Endothelial cell of umbilical vein (primary cell): Measurements from ENCODE around the gene CTH. TPM values are rescaled to one million over a fixed set of nuclear protein-coding genes. Genes with fewer than 3 reads are reported as not detected.
"Not testable (repeated sequence)": the region's sequence is repeated elsewhere in the genome, so short reads cannot be mapped to it uniquely, and the experiment has no call there.

Experiments
- BruUV-seq: library from RNA; stranded (reverse); fragments of 400-500 nt; replicated peaks from 2 replicates; lab custom pipeline; 2021; lab: Mats Ljungman, UMichigan
- CTCF ChIA-PET: fragments of 300-600, 350-600 bp; sonication (Branson Sonifier 250); formaldehyde crosslinking; loops from one replicate; lab custom pipeline; 2021; ENCODE audit warnings: antibody characterized with exemption, inconsistent platforms; lab: Charles Lee
- POLR2A ChIA-PET: fragments of 300-600, 350-600 bp; sonication (Branson Sonifier 250); formaldehyde crosslinking; loops from one replicate; lab custom pipeline; 2021; ENCODE audit warnings: antibody characterized with exemption, inconsistent platforms; lab: Charles Lee
- DNase-seq: peaks from one replicate; pipeline ENCODE4 v3.0.0-alpha.2; 2011; ENCODE audit warnings: low read depth, low spot score
- FAIRE-seq: peaks from 2 replicates; lab custom pipeline; 2011; peaks lifted over from hg19 to GRCh38; lab: Jason Lieb, UNC
- H2AFZ ChIP-seq: 2 replicates; pipeline ENCODE4 v1.6.0; 2012; ENCODE audit warnings: low read depth, low read length, control low read depth, inconsistent platforms
- H3K27ac ChIP-seq: 2 replicates; pipeline ENCODE4 v1.5.1; 2011; ENCODE audit warnings: low read depth, mild to moderate bottlenecking, control low read depth, low read length, moderate library complexity; ENCODE audit not compliant: insufficient read depth
- H3K27me3 ChIP-seq, 2 experiments: 2 replicates each; pipeline versions ENCODE4 v1.6.0 to v1.6.1; 2011; ENCODE audit warnings: low read length in 2 of 2, mixed read lengths in 1 of 2; ENCODE audit not compliant: control insufficient read depth in 2 of 2, insufficient read depth in 2 of 2
- H3K36me3 ChIP-seq, 2 experiments: 2 replicates in 1 of 2; 3 replicates in 1 of 2; pipeline ENCODE4 v1.5.1; 2011; ENCODE audit warnings: low read length in 2 of 2, mild to moderate bottlenecking in 1 of 2, moderate library complexity in 1 of 2; ENCODE audit not compliant: control insufficient read depth in 2 of 2, insufficient read depth in 2 of 2; ENCODE audit errors: extremely low read depth in 1 of 2
- H3K4me1 ChIP-seq: 3 replicates; pipeline ENCODE4 v1.5.1; 2011; ENCODE audit warnings: mild to moderate bottlenecking, low read length; ENCODE audit not compliant: control insufficient read depth, insufficient read depth; ENCODE audit errors: extremely low read depth
- H3K4me2 ChIP-seq: 2 replicates; pipeline ENCODE4 v1.6.1; 2011; ENCODE audit warnings: low read length, control low read depth, mixed read lengths; ENCODE audit not compliant: insufficient read depth
- H3K4me3 ChIP-seq, 3 experiments: fragments of 200-600 bp in 1 of 3; sonication (generic), shearing (Covaris generic) in 1 of 3; replicated peaks in 1 of 3; 2 replicates each; pipeline ENCODE4 v1.5.1; 2011 to 2016; ENCODE audit warnings: control low read depth in 3 of 3, low read length in 3 of 3, mild to moderate bottlenecking in 2 of 3, inconsistent platforms in 1 of 3, low read depth in 1 of 3, moderate library complexity in 1 of 3; ENCODE audit not compliant: insufficient read depth in 1 of 3
- H3K79me2 ChIP-seq: 2 replicates; pipeline ENCODE4 v1.6.0; 2012; ENCODE audit warnings: low read length, inconsistent platforms; ENCODE audit not compliant: control insufficient read depth, insufficient read depth
- H3K9ac ChIP-seq: replicated peaks from 2 replicates; pipeline ENCODE3; 2011; ENCODE audit warnings: low read length, control low read depth; ENCODE audit not compliant: insufficient read depth; ENCODE audit errors: extremely low read depth
- H3K9me1 ChIP-seq: replicated peaks from 3 replicates; pipeline ENCODE4 v1.6.0; 2011; ENCODE audit warnings: mild to moderate bottlenecking, low read length; ENCODE audit not compliant: control insufficient read depth, insufficient read depth; ENCODE audit errors: extremely low read depth
- H3K9me3 ChIP-seq: replicated peaks from 2 replicates; pipeline ENCODE4 v1.5.1; 2012; ENCODE audit warnings: low read length, inconsistent platforms; ENCODE audit not compliant: control insufficient read depth, insufficient read depth
- H4K20me1 ChIP-seq: replicated peaks from 2 replicates; pipeline ENCODE3; 2011; ENCODE audit warnings: mild to moderate bottlenecking, low read length; ENCODE audit not compliant: control insufficient read depth, insufficient read depth; ENCODE audit errors: extremely low read depth
- FOS ChIP-seq: IDR thresholded peaks from 2 replicates; pipeline ENCODE4 v1.6.1; 2011; ENCODE audit warnings: mild to moderate bottlenecking, low read length, moderate library complexity, borderline replicate concordance; ENCODE audit not compliant: insufficient read depth
- dilution Hi-C: fragments of 300-500 bp; cut with MboI; formaldehyde crosslinking; loops from one replicate; pipeline ENCODE4 v1.15.0; 2019; ENCODE audit warnings: low sequenced_read_pairs; ENCODE audit not compliant: extremely low pct_ligation_motif_present
- intact Hi-C: fragments of 100-400 bp; cut with micrococcal nuclease; formaldehyde crosslinking; loops from one replicate; pipeline ENCODE4 v1.10.0; 2022
- polyA plus RNA-seq, 4 experiments: library from polyadenylated mRNA; depleted of rRNA in 3 of 4; stranded (reverse) in 3 of 4; unstranded in 1 of 4; fragments of >200 nt; gene quantifications; 2 replicates each; pipeline versions ENCODE4 v1.2.1 to v1.2.3, GENCODE V29; 2011 to 2012; ENCODE audit warnings: missing spikeins in 1 of 4
- total RNA-seq: library from RNA; stranded (reverse); gene quantifications from 2 replicates; pipeline ENCODE4 v1.2.3, GENCODE V29; 2021

CTH gene
- total and polyA plus RNA-seq, 2 donors (not counting 3 experiments of a cell fraction or from before 2014, with no cell fraction given): 1.7 to 2.6 TPM

- CTCF ChIA-PET: no interaction called here
- H2AFZ ChIP-seq: no peak overlapping the region
- no peak overlapping the region for H3K4me3 ChIP-seq
- H3K36me3 ChIP-seq: no peaks in the 10 kb centered on the region
- H3K27ac ChIP-seq: no peak overlapping the region
- TF ChIP-seq FOS: no peak
- no peak overlapping the region for H3K4me2 ChIP-seq
- H3K79me2 ChIP-seq: no peaks in the 10 kb centered on the region
- no peaks in the 10 kb centered on the region for H3K27me3 ChIP-seq
- dilution Hi-C loops: no loop called here
- H4K20me1 ChIP-seq: no peaks in the 10 kb centered on the region
- no peaks in the 10 kb centered on the region for H3K9me3 ChIP-seq
- no TSS peak for BruUV-seq
- intact Hi-C loops: no loop called here
- no peaks in the 10 kb centered on the region for H3K4me1 ChIP-seq
- FAIRE-seq (no peak), DNase-seq (no peak)
- H3K9ac ChIP-seq: no peak overlapping the region
- POLR2A ChIA-PET: no interaction called here
- H3K9me1 ChIP-seq: no peaks in the 10 kb centered on the region
Observed at GRCh38 chr1:70372426-70372825, 38.6 kb upstream of the CTH start.

- H3K4me1 ChIP-seq, intact Hi-C loops, H3K27me3 ChIP-seq, H3K79me2 ChIP-seq, H3K9me1 ChIP-seq, FAIRE-seq, dilution Hi-C loops, H3K36me3 ChIP-seq, BruUV-seq, H3K27ac ChIP-seq, DNase-seq, POLR2A ChIA-PET, H2AFZ ChIP-seq, H3K4me3 ChIP-seq, H4K20me1 ChIP-seq, H3K9me3 ChIP-seq, H3K9ac ChIP-seq, CTCF ChIA-PET, H3K4me2 ChIP-seq: not testable (repeated sequence)
Observed at GRCh38 chr1:70373580-70373979, 37.5 kb upstream of the CTH start.
